Calu3 (cell line): ENCODE results near the gene WDR91. TPM values are rescaled to one million over a fixed set of nuclear protein-coding genes. Genes with fewer than 3 reads are reported as not detected.
"Not testable (repeated sequence)": the region's sequence is repeated elsewhere in the genome, so short reads cannot be mapped to it uniquely, and the experiment has no call there.

Experiments used
- BruUV-seq: library from RNA; stranded (reverse); fragments of 400-500 nt; replicated peaks from 2 replicates; lab custom pipeline; 2021; lab: Mats Ljungman, UMichigan
- CTCF ChIA-PET: fragments of 300-600 bp; sonication (Branson Sonifier 250); formaldehyde crosslinking; loops from one replicate; lab custom pipeline; 2022; ENCODE audit warnings: antibody characterized with exemption; lab: Charles Lee
- DNase-seq: peaks from one replicate; pipeline ENCODE4 v3.0.0; 2022
- H3K27ac Mint-ChIP-seq: one replicate; pipeline ENCODE4 v1.8.0; 2022; ENCODE audit warnings: mixed read lengths; ENCODE audit not compliant: unreplicated experiment
- H3K27me3 Mint-ChIP-seq: one replicate; pipeline ENCODE4 v1.8.0; 2022; ENCODE audit warnings: mixed read lengths; ENCODE audit not compliant: unreplicated experiment
- H3K36me3 Mint-ChIP-seq: one replicate; pipeline ENCODE4 v1.8.0; 2022; ENCODE audit warnings: mild to moderate bottlenecking, moderate library complexity, mixed read lengths; ENCODE audit not compliant: insufficient read depth, unreplicated experiment
- H3K4me1 Mint-ChIP-seq: one replicate; pipeline ENCODE4 v1.8.0; 2022; ENCODE audit warnings: mild to moderate bottlenecking, low read depth, mixed read lengths; ENCODE audit not compliant: unreplicated experiment
- H3K4me3 Mint-ChIP-seq: one replicate; pipeline ENCODE4 v1.8.0; 2022; ENCODE audit warnings: mild to moderate bottlenecking, low read depth, moderate library complexity, mixed read lengths; ENCODE audit not compliant: unreplicated experiment
- H3K9me3 Mint-ChIP-seq: one replicate; pipeline ENCODE4 v1.8.0; 2022; ENCODE audit warnings: low read depth, mixed read lengths; ENCODE audit not compliant: unreplicated experiment
- intact Hi-C: fragments of 100-400 bp; cut with micrococcal nuclease; formaldehyde crosslinking; loops from one replicate; pipeline ENCODE4 v1.10.0; 2022; ENCODE audit not compliant: unreplicated experiment
- total RNA-seq: library from RNA; stranded (reverse); gene quantifications from 2 replicates; pipeline ENCODE4 v1.2.3, GENCODE V29; 2022
- TF ChIP-seq, protein P1 (sequence below): fragments of 200-600 bp; IDR thresholded peaks from one replicate; pipeline ENCODE4 v1.8.0; 2022; ENCODE audit warnings: antibody characterized with exemption; ENCODE audit not compliant: unreplicated experiment

Gene WDR91
- total RNA-seq, 1 experiment from 2014 or later: 24.3 TPM

DNA sequence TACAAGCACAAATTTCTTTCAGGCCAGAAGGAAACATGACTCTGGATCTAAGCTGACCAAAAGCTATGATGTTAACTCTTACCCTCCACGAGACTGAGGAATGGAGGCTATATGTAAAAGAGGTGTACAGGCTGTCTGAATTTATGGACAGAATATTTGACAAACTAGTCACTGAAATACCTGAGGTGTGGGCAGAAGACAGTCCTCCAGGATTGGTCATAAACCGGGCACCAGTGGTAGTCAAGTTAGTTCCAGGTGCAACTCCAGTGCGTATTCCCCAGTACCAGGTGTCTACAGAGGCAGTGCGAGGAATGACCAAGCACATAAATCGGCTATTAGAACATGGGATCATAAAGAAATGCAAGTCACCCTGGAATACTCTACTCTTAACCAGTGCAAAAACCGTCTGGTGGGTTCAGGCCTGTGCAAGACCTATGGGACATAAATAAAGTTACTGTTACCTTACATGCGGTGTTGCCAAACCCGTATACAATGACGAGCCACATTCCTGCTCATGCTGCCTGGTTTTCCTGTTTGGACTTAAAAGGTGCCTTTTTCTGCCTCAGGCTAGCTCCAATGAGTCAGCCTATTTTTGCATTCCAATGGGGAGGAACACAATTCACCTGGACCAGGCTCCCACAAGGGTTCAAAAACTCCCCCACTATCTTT, 34.2 kb downstream of the WDR91 start:
- Mint-ChIP-seq H3K27me3 (no peaks in the 10 kb centered on the region), H3K36me3 (peaks cover 55% of the 10 kb centered on the region), H3K4me3 (peak overlapping the region; percentile 78), H3K9me3 (no peaks in the 10 kb centered on the region), H3K27ac (peak overlapping the region; percentile 98), H3K4me1 (peaks cover 68% of the 10 kb centered on the region)
- intact Hi-C loops: loop anchor here (10.0 kb wide), 3 partner anchors 78 to 532 kb away; partner anchors contain the start of gene BPGM
- TF ChIP-seq, protein P1, sequence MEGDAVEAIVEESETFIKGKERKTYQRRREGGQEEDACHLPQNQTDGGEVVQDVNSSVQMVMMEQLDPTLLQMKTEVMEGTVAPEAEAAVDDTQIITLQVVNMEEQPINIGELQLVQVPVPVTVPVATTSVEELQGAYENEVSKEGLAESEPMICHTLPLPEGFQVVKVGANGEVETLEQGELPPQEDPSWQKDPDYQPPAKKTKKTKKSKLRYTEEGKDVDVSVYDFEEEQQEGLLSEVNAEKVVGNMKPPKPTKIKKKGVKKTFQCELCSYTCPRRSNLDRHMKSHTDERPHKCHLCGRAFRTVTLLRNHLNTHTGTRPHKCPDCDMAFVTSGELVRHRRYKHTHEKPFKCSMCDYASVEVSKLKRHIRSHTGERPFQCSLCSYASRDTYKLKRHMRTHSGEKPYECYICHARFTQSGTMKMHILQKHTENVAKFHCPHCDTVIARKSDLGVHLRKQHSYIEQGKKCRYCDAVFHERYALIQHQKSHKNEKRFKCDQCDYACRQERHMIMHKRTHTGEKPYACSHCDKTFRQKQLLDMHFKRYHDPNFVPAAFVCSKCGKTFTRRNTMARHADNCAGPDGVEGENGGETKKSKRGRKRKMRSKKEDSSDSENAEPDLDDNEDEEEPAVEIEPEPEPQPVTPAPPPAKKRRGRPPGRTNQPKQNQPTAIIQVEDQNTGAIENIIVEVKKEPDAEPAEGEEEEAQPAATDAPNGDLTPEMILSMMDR: no peak
- CTCF ChIA-PET: interaction anchor here (0.5 to 1.3 kb wide), 3 partner anchors 8 to 491 kb away, joined by 3 to 5 read pairs (median 5); no protein-coding TSS in a partner anchor
- DNase-seq: peak; percentile 71
- TSS peak; percentile 78 for BruUV-seq

DNA sequence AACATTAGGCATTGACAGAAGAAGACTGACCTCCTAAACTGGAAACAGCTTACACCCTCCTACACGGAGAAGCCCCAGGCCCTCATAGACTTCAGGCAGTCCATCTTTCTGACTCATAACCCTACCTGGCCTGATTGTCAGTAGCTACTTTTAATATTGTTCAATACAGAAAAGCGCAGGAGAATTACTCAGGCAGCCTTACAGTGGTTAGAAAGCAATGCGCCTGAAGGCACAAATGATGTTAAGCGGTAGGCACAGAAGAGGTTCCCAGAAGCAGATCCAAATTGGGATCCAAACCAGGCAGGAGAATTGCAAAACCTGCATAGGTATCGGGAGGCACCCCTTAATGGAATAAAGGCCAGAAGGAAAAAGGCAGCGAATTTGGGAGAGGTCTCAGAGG, 35.4 kb downstream of the WDR91 start:
- intact Hi-C loops: loop anchor here (10.0 kb wide), 3 partner anchors 79 to 531 kb away; partner anchors contain the start of gene BPGM
- H3K27me3 Mint-ChIP-seq: no peaks in the 10 kb centered on the region
- H3K9me3 Mint-ChIP-seq: no peaks in the 10 kb centered on the region
- BruUV-seq: no TSS peak
- peak overlapping the region; percentile 78 for H3K4me3 Mint-ChIP-seq
- DNase-seq: no peak
- peak overlapping the region; percentile 98 for H3K27ac Mint-ChIP-seq
- CTCF ChIA-PET: no interaction called here
- peaks cover 55% of the 10 kb centered on the region for H3K36me3 Mint-ChIP-seq
- TF ChIP-seq, protein P1: no peak
- H3K4me1 Mint-ChIP-seq: peaks cover 57% of the 10 kb centered on the region

DNA sequence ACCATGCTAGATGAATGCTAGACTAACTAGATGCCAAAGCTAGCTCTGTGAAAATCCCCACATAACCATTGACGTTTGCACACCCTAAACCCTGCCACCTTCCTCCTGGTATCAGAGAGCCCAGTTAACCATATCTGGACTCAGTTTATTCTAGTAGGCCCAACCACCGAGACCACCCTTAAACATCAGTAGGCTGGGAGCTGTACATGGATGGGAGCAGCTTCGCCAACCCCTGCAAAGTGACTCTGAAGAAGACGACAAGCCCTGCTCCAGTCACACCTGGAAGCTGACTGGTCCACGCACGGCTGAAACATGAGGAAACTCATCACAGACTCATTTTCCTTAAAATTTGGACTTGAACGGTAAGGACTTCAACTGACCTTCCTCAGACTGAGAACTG, 36.4 kb downstream of the WDR91 start:
- no peak for DNase-seq
- Mint-ChIP-seq H3K36me3 (peaks cover 65% of the 10 kb centered on the region), H3K4me3 (peak overlapping the region; percentile 78), H3K4me1 (peaks cover 55% of the 10 kb centered on the region), H3K27ac (peak overlapping the region; percentile 98), H3K27me3 (no peaks in the 10 kb centered on the region), H3K9me3 (no peaks in the 10 kb centered on the region)
- CTCF ChIA-PET: no interaction called here
- intact Hi-C loops: loop anchor here (10.0 kb wide), 3 partner anchors 80 to 530 kb away; partner anchors contain the start of gene BPGM
- TF ChIP-seq, protein P1: no peak
- no TSS peak for BruUV-seq

DNA sequence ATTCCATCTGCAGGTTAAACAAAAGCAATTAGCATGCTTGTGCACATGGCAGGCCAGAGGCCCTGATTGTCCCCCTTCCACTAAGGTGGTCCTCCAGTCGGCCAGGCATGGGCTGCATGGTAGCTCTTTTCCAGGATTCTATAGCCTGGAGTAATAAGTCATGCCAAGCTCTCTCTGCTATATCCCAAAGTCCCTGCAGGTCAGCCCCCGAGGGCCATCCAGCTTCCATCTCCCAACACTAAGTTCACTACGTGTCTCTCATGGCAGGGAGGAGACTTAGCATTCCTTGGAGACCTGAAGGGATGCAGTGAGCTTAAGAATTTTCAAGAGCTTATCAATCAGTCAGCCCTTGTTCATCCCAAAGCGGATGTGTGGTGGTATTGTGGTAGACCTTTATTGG, 37.4 kb downstream of the WDR91 start:
- BruUV-seq, CTCF ChIA-PET, H3K27me3 Mint-ChIP-seq, H3K9me3 Mint-ChIP-seq, DNase-seq: not testable (repeated sequence)
- peak overlapping the region; percentile 98 for H3K27ac Mint-ChIP-seq
- H3K36me3 Mint-ChIP-seq: peaks cover 75% of the 10 kb centered on the region
- intact Hi-C loops: loop anchor here (10.0 kb wide), 3 partner anchors 81 to 529 kb away; partner anchors contain the start of gene BPGM
- H3K4me1 Mint-ChIP-seq: peaks cover 58% of the 10 kb centered on the region
- peak overlapping the region; percentile 78 for H3K4me3 Mint-ChIP-seq

DNA sequence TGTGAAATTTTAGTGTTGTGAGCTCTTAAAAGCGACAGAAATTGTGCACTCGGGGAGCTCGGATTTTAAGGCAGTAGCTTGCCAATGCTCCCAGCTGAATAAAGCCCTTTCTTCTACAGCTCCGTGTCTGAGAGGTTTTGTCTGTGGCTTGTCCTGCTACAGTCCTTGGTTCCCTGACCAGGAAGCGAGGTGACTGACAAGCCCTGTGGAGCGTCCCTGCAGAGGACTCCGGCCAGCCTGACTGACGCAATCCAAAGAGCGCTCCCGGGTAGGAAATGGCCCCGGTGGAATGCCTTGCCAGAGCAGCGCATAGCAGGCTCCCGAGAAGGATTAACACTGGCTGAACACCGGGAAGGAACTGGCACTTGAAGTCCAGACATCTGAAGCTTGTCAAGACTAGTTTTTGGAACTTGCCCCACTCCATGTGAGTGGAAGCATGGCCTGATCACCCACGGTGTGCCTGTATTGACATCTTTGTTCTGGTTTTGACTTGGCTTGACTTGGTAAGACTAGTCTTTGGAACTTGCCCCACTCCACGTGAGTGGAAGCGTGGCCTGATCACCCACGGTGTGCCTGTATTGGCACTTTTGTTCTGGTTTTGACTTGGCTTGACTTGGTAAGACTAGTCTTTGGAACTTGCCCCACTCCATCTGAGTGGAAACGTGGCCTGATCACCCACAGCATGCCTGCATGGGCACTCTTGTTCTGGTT, 39.6 kb downstream of the WDR91 start:
- peak overlapping the region; percentile 78 for H3K4me3 Mint-ChIP-seq
- H3K27me3 Mint-ChIP-seq, H3K9me3 Mint-ChIP-seq: not testable (repeated sequence)
- BruUV-seq: TSS peak; percentile 66
- CTCF ChIA-PET: interaction anchor here (0.6 to 1.6 kb wide), 2 partner anchors 41 to 185 kb away, joined by 4 to 7 read pairs; partner anchors contain the start of gene AGBL3
- peak; percentile 81 for DNase-seq
- H3K4me1 Mint-ChIP-seq: peaks cover 55% of the 10 kb centered on the region
- peak overlapping the region; percentile 95 for H3K27ac Mint-ChIP-seq
- H3K36me3 Mint-ChIP-seq: peaks cover 88% of the 10 kb centered on the region
- intact Hi-C loops: loop anchor here (2.0 to 10.0 kb wide), 4 partner anchors 83 to 527 kb away; partner anchors contain the start of genes AGBL3 and BPGM

DNA sequence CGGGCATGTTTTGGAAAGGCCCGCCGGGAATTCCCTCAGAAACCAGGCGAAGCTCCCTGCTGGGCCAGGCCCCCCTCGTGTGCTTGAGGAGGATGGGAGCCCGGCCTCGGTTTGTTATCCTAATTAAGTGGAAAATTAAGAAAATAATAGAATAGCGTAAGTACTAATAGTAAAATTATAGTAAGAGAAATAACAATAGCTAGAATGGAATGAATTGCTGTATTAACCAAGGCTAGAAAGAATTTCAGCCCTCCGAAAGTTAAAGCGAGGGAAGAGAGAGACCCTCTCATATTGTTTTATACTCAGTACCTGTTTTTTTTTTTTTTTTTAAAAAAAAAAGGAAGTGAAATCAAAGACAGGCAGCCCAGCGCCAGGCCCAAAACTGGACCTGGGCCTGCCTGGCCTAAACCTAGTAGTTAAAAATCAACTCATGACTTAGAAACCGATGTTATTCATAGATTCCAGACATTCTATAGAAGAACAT, 40.3 kb downstream of the WDR91 start:
- H3K4me3 Mint-ChIP-seq: peak overlapping the region; percentile 78
- not testable (repeated sequence) for H3K9me3 Mint-ChIP-seq, DNase-seq, BruUV-seq, H3K27me3 Mint-ChIP-seq
- peaks cover 86% of the 10 kb centered on the region for H3K36me3 Mint-ChIP-seq
- H3K4me1 Mint-ChIP-seq: peaks cover 48% of the 10 kb centered on the region
- H3K27ac Mint-ChIP-seq: peak overlapping the region; percentile 95
- intact Hi-C loops: loop anchor here (2.0 to 10.0 kb wide), 4 partner anchors 84 to 526 kb away; partner anchors contain the start of genes AGBL3 and BPGM
- CTCF ChIA-PET: interaction anchor here (0.6 to 1.6 kb wide), 4 partner anchors 11 to 185 kb away, joined by 3 to 7 read pairs (median 4); partner anchors contain the start of gene AGBL3
